H9 (cell line): ENCODE measurements around the gene GBA2. TPM values are rescaled to one million over a fixed set of nuclear protein-coding genes. Genes with fewer than 3 reads are reported as not detected.

Experiments used
- DNase-seq: peaks from one replicate; pipeline ENCODE4 v3.0.0-alpha.2; 2017
- H2AFZ ChIP-seq: one replicate; pipeline ENCODE4 v1.6.1; 2013; ENCODE audit warnings: mild to moderate bottlenecking, low read length, control low read depth, moderate library complexity
- H2AK5ac ChIP-seq: 2 replicates; pipeline ENCODE4 v1.6.1; 2013; ENCODE audit warnings: low read length, control low read depth, mixed read lengths; ENCODE audit not compliant: insufficient read length
- H2BK120ac ChIP-seq: one replicate; pipeline ENCODE4 v1.6.1; 2013; ENCODE audit warnings: low read depth, mild to moderate bottlenecking, low read length, control low read depth, inconsistent platforms; ENCODE audit not compliant: poor library complexity, severe bottlenecking
- H2BK12ac ChIP-seq: 2 replicates; pipeline ENCODE4 v1.6.1; 2013; ENCODE audit warnings: low read length, control low read depth, mixed read lengths, low read depth; ENCODE audit not compliant: insufficient read length
- H2BK15ac ChIP-seq: 2 replicates; pipeline ENCODE4 v1.6.1; 2013; ENCODE audit warnings: low read depth, low read length, control low read depth
- H2BK20ac ChIP-seq: one replicate; pipeline ENCODE4 v1.6.1; 2013; ENCODE audit warnings: low read depth, mild to moderate bottlenecking, low read length, control low read depth, inconsistent platforms; ENCODE audit not compliant: poor library complexity, severe bottlenecking
- H2BK5ac ChIP-seq: 2 replicates; pipeline ENCODE4 v1.6.1; 2013; ENCODE audit warnings: low read length, control low read depth, mixed read lengths; ENCODE audit not compliant: insufficient read length
- H3K14ac ChIP-seq: 2 replicates; pipeline ENCODE4 v1.6.1; 2013; ENCODE audit warnings: low read length, control low read depth; ENCODE audit not compliant: insufficient read depth
- H3K18ac ChIP-seq: 2 replicates; pipeline ENCODE4 v1.6.1; 2013; ENCODE audit warnings: low read depth, mild to moderate bottlenecking, mixed read lengths, low read length, control low read depth; ENCODE audit not compliant: insufficient read length
- H3K23ac ChIP-seq: 2 replicates; pipeline ENCODE4 v1.6.1; 2013; ENCODE audit warnings: low read length, control low read depth, mixed read lengths, low read depth; ENCODE audit not compliant: insufficient read length
- H3K23me2 ChIP-seq: 2 replicates; pipeline ENCODE4 v1.6.1; 2013; ENCODE audit warnings: low read depth, mild to moderate bottlenecking, mixed read lengths, low read length, control low read depth; ENCODE audit not compliant: insufficient read length, poor library complexity, severe bottlenecking
- H3K27ac ChIP-seq: 2 replicates; pipeline ENCODE4 v1.5.1; 2013; ENCODE audit warnings: low read length, control low read depth, mixed read lengths, low read depth; ENCODE audit not compliant: insufficient read length
- H3K27me3 ChIP-seq: 2 replicates; pipeline ENCODE4 v1.6.1; 2013; ENCODE audit warnings: low read length, control low read depth, inconsistent platforms; ENCODE audit not compliant: insufficient read depth
- H3K4ac ChIP-seq: 2 replicates; pipeline ENCODE4 v1.6.1; 2013; ENCODE audit warnings: low read depth, mild to moderate bottlenecking, control low read depth, inconsistent platforms, low read length, moderate library complexity
- H3K4me1 ChIP-seq: 2 replicates; pipeline ENCODE4 v1.6.1; 2013; ENCODE audit warnings: low read length, control low read depth, inconsistent platforms; ENCODE audit not compliant: insufficient read depth
- H3K4me2 ChIP-seq: 2 replicates; pipeline ENCODE4 v1.6.1; 2013; ENCODE audit warnings: low read length, control low read depth, mixed read lengths; ENCODE audit not compliant: insufficient read length, insufficient read depth
- H3K56ac ChIP-seq: 2 replicates; pipeline ENCODE4 v1.6.1; 2013; ENCODE audit warnings: low read depth, mild to moderate bottlenecking, mixed read lengths, low read length, control low read depth; ENCODE audit not compliant: insufficient read length
- H3K79me1 ChIP-seq: 2 replicates; pipeline ENCODE4 v1.6.1; 2013; ENCODE audit warnings: low read depth, mild to moderate bottlenecking, moderate library complexity, low read length, control low read depth, inconsistent platforms; ENCODE audit not compliant: insufficient read depth, poor library complexity, severe bottlenecking
- H3K79me2 ChIP-seq: 2 replicates; pipeline ENCODE4 v1.6.1; 2013; ENCODE audit warnings: low read length, control low read depth, inconsistent platforms; ENCODE audit not compliant: insufficient read depth
- H3K9ac ChIP-seq: 2 replicates; pipeline ENCODE4 v1.6.1; 2013; ENCODE audit warnings: low read length, control low read depth, mixed read lengths; ENCODE audit not compliant: insufficient read length; ENCODE audit errors: extremely low read depth
- H3K9me3 ChIP-seq: one replicate; pipeline ENCODE4 v1.6.1; 2013; ENCODE audit warnings: low read depth, low read length, inconsistent platforms; ENCODE audit not compliant: control insufficient read depth
- H3T11ph ChIP-seq: one replicate; pipeline ENCODE4 v1.6.1; 2013; ENCODE audit warnings: mild to moderate bottlenecking, low read length, control low read depth, inconsistent platforms
- H4K20me1 ChIP-seq: one replicate; pipeline ENCODE4 v1.6.1; 2013; ENCODE audit not compliant: control insufficient read depth, insufficient read length, insufficient read depth
- H4K5ac ChIP-seq: 2 replicates; pipeline ENCODE4 v1.6.1; 2013; ENCODE audit warnings: low read depth, mild to moderate bottlenecking, mixed read lengths, low read length, control low read depth; ENCODE audit not compliant: insufficient read length
- H4K8ac ChIP-seq: replicated peaks from 2 replicates; pipeline ENCODE4 v1.6.1; 2013; ENCODE audit warnings: low read length, control low read depth, mixed read lengths, low read depth; ENCODE audit not compliant: insufficient read length
- H4K91ac ChIP-seq: 2 replicates; pipeline ENCODE4 v1.6.1; 2013; ENCODE audit warnings: low read depth, mild to moderate bottlenecking, moderate library complexity, mixed read lengths, low read length, control low read depth; ENCODE audit not compliant: insufficient read length
- H3K27ac Mint-ChIP-seq, 3 experiments: 2 replicates in 2 of 3; 3 replicates in 1 of 3; pipeline ENCODE4 v1.8.0; 2020 to 2021; ENCODE audit warnings: mixed read lengths in 3 of 3, mild to moderate bottlenecking in 1 of 3, moderate library complexity in 1 of 3
- H3K27me3 Mint-ChIP-seq: 2 replicates; pipeline ENCODE4 v1.8.0; 2021; ENCODE audit warnings: low read depth, mild to moderate bottlenecking, moderate library complexity, mixed read lengths
- H3K36me3 Mint-ChIP-seq, 3 experiments: 2 replicates in 2 of 3; 3 replicates in 1 of 3; pipeline ENCODE4 v1.8.0; 2020 to 2021; ENCODE audit warnings: low read depth in 3 of 3, mixed read lengths in 3 of 3; ENCODE audit not compliant: insufficient read depth in 1 of 3
- H3K4me1 Mint-ChIP-seq, 2 experiments: 2 replicates each; pipeline ENCODE4 v1.8.0; 2020; ENCODE audit warnings: mixed read lengths in 2 of 2
- H3K4me3 Mint-ChIP-seq, 2 experiments: 2 replicates in 1 of 2; 3 replicates in 1 of 2; pipeline ENCODE4 v1.8.0; 2020 to 2021; ENCODE audit warnings: mild to moderate bottlenecking in 2 of 2, mixed read lengths in 2 of 2, moderate library complexity in 1 of 2
- H3K9me3 Mint-ChIP-seq, 2 experiments: 2 replicates in 1 of 2; 3 replicates in 1 of 2; pipeline ENCODE4 v1.8.0; 2020; ENCODE audit warnings: mild to moderate bottlenecking in 2 of 2, mixed read lengths in 2 of 2, moderate library complexity in 1 of 2
- CTCF ChIP-seq: fragments of 200-600 bp; sonication (generic); conservative IDR thresholded peaks from 3 replicates; pipeline ENCODE4 v1.8.0; 2021; ENCODE audit warnings: antibody characterized with exemption, mild to moderate bottlenecking
- WGBS: extraction: QIAGEN DNeasy Blood & Tissue Kit; methylation state at CpG from one replicate; pipeline ENCODE4 v1.1.7; 2013; ENCODE audit warnings: missing lambda C conversion rate, low lambda C conversion rate, mixed read lengths; ENCODE audit not compliant: insufficient read length; ENCODE audit errors: extremely low coverage; 5-methylcytosine and 5-hydroxymethylcytosine counted together
- total RNA-seq: library from RNA; stranded (reverse); gene quantifications from 2 replicates; pipeline ENCODE4 v1.2.1, GENCODE V29; 2021

The GBA2 gene
- total RNA-seq, 1 experiment from 2014 or later, result 103 TPM

- no CpG with 5 or more reads among the region's 6 CpGs for WGBS
- H3T11ph ChIP-seq, result no peak overlapping the region
- no peak for DNase-seq
- no peak overlapping the region for H3K18ac ChIP-seq
- no peak overlapping the region for H4K91ac ChIP-seq
- no peaks in the 10 kb centered on the region for H4K20me1 ChIP-seq
- no peak overlapping the region for H2BK120ac ChIP-seq
- H2BK15ac ChIP-seq, result no peak overlapping the region
- no peaks in the 10 kb centered on the region; the same call in 1 of the 2 replicates for H3K27me3 Mint-ChIP-seq
- no peaks in the 10 kb centered on the region for H3K79me2 ChIP-seq
- no peak overlapping the region for H3K4me2 ChIP-seq
- no peaks in the 10 kb centered on the region for H3K27me3 ChIP-seq
- no peak overlapping the region for H4K5ac ChIP-seq
- no peaks in the 10 kb centered on the region for H3K4me1 ChIP-seq
- no peak overlapping the region for H3K14ac ChIP-seq
- no peak for TF ChIP-seq CTCF
- no peak overlapping the region for H2BK20ac ChIP-seq
- H3K4me3 Mint-ChIP-seq, result no peak overlapping the region
- H3K27ac Mint-ChIP-seq, result no peak overlapping the region
- no peak overlapping the region for H2BK5ac ChIP-seq
- no peaks in the 10 kb centered on the region for H3K9me3 ChIP-seq
- H3K4ac ChIP-seq, result no peak overlapping the region
- no peak overlapping the region for H2BK12ac ChIP-seq
- no peak overlapping the region for H2AFZ ChIP-seq
- H4K8ac ChIP-seq, result no peak overlapping the region
- H3K9ac ChIP-seq, result no peak overlapping the region
- peaks cover 0 to 5% of the 10 kb centered on the region in 2 experiments; a peak in 2 of 4 replicates for H3K4me1 Mint-ChIP-seq
- no peaks in the 10 kb centered on the region for H3K23me2 ChIP-seq
- no peaks in the 10 kb centered on the region for H3K79me1 ChIP-seq
- no peak overlapping the region for H3K23ac ChIP-seq
- no peak overlapping the region for H3K56ac ChIP-seq
- H2AK5ac ChIP-seq, result no peak overlapping the region
- H3K36me3 Mint-ChIP-seq, result peaks cover 0 to 10% (median 9%) of the 10 kb centered on the region in 3 experiments; a peak in 4 of 7 replicates
- H3K9me3 Mint-ChIP-seq, result no peaks in the 10 kb centered on the region
- no peak overlapping the region for H3K27ac ChIP-seq
These were observed 48.5 kb upstream of the GBA2 start for GRCh38 chr9:35797311-35798109.
